Astrocyte of the spinal cord (primary cell): ENCODE results near the gene NFIL3.
"Not testable (repeated sequence)": the region's sequence is repeated elsewhere in the genome, so short reads cannot be mapped to it uniquely, and the experiment has no call there.

Experiments used
- DNase-seq: peaks from one replicate; pipeline ENCODE4 v3.0.0; 2011; ENCODE audit warnings: low read depth, low spot score
- H3K4me3 ChIP-seq: 2 replicates; pipeline ENCODE4 v1.5.1; 2011; ENCODE audit warnings: low read depth, mild to moderate bottlenecking, low read length, moderate library complexity
- CTCF ChIP-seq: IDR thresholded peaks from 2 replicates; pipeline ENCODE4 v1.5.1; 2012; ENCODE audit warnings: low read depth, mild to moderate bottlenecking, low read length, inconsistent platforms
- in situ Hi-C: cut with HindIII; loops from 2 replicates; pipeline ENCODE4 v1.10.0; 2017; ENCODE audit warnings: low sequenced_read_pairs

Gene NFIL3

GRCh38 chr9:91386765-91387164 lies 36.9 kb downstream of the NFIL3 start:
- in situ Hi-C loops = no loop called here
- no peak for TF ChIP-seq CTCF
- no peak overlapping the region for H3K4me3 ChIP-seq
- DNase-seq = no peak

GRCh38 chr9:91384954-91385353 lies 38.7 kb downstream of the NFIL3 start:
- no peak for DNase-seq

GRCh38 chr9:91383577-91383976 lies 40.1 kb downstream of the NFIL3 start:
- in situ Hi-C loops = no loop called here
- no peak overlapping the region for H3K4me3 ChIP-seq
- no peak for DNase-seq
- no peak for TF ChIP-seq CTCF

More at GRCh38 chr9:91384954-91385353, 38.7 kb downstream of the NFIL3 start:
- no peak for TF ChIP-seq CTCF
- in situ Hi-C loops = no loop called here
- no peak overlapping the region for H3K4me3 ChIP-seq

GRCh38 chr9:91382298-91382697 lies 41.3 kb downstream of the NFIL3 start:
- in situ Hi-C loops = no loop called here
- no peak for DNase-seq
- no peak for TF ChIP-seq CTCF
- no peak overlapping the region for H3K4me3 ChIP-seq

GRCh38 chr9:91379426-91379825 lies 44.2 kb downstream of the NFIL3 start:
- H3K4me3 ChIP-seq = no peak overlapping the region
- no peak for TF ChIP-seq CTCF
- in situ Hi-C loops = no loop called here

GRCh38 chr9:91378695-91379127 lies 44.9 kb downstream of the NFIL3 start:
- no peak for TF ChIP-seq CTCF
- no peak overlapping the region for H3K4me3 ChIP-seq
- in situ Hi-C loops = no loop called here
- peak; percentile 48 for DNase-seq

More at GRCh38 chr9:91379426-91379825, 44.2 kb downstream of the NFIL3 start:
- no peak for DNase-seq

- H3K4me3 ChIP-seq, DNase-seq, in situ Hi-C loops: not testable (repeated sequence)
Measured at GRCh38 chr9:91378054-91378453, 45.6 kb downstream of the NFIL3 start.
